ENCODE data around the gene TSPO2.

Gene TSPO2

GRCh38 chr6:41040101-41040939, 1.9 kb upstream of the TSPO2 start:
- H3K27ac ChIP-seq (ENCODE audit: low read depth, low read length): no peak overlapping the region
- H3K4me3 ChIP-seq (ENCODE audit: low read depth, low read length): no peak overlapping the region
- H3K4me1 ChIP-seq (ENCODE audit: control insufficient read depth, insufficient read depth, low read length): peaks cover 26% of the 10 kb centered on the region
- H3K36me3 ChIP-seq (ENCODE audit: control insufficient read depth, insufficient read depth, low read length): no peaks in the 10 kb centered on the region
- H3K9me3 ChIP-seq (ENCODE audit: control insufficient read depth, insufficient read depth, low read depth, low read length): no peaks in the 10 kb centered on the region
- H3K9ac ChIP-seq (ENCODE audit: low read length): no peak overlapping the region
- H3K27me3 ChIP-seq (ENCODE audit: control insufficient read depth, insufficient read depth, low read length): no peaks in the 10 kb centered on the region

- Histone ChIP-seq H3K9me3 (ENCODE audit: control insufficient read depth, insufficient read depth, low read depth, low read length) (no peaks in the 10 kb centered on the region), H3K27ac (ENCODE audit: low read depth, low read length) (no peak overlapping the region), H3K4me3 (ENCODE audit: low read depth, low read length) (no peak overlapping the region), H3K36me3 (ENCODE audit: control insufficient read depth, insufficient read depth, low read length) (no peaks in the 10 kb centered on the region), H3K9ac (ENCODE audit: low read length) (no peak overlapping the region), H3K27me3 (ENCODE audit: control insufficient read depth, insufficient read depth, low read length) (no peaks in the 10 kb centered on the region), H3K4me1 (ENCODE audit: control insufficient read depth, insufficient read depth, low read length) (peaks cover 26% of the 10 kb centered on the region)
Measured at GRCh38 chr6:41040940-41041536, 1.2 kb upstream of the TSPO2 start.

- H3K27ac ChIP-seq (ENCODE audit: low read depth, low read length): no peak overlapping the region
- H3K36me3 ChIP-seq (ENCODE audit: control insufficient read depth, insufficient read depth, low read length): no peaks in the 10 kb centered on the region
- H3K27me3 ChIP-seq (ENCODE audit: control insufficient read depth, insufficient read depth, low read length): no peaks in the 10 kb centered on the region
- no peak overlapping the region for H3K9ac ChIP-seq (ENCODE audit: low read length)
- no peak overlapping the region for H3K4me3 ChIP-seq (ENCODE audit: low read depth, low read length)
- no peaks in the 10 kb centered on the region for H3K9me3 ChIP-seq (ENCODE audit: control insufficient read depth, insufficient read depth, low read depth, low read length)
- H3K4me1 ChIP-seq (ENCODE audit: control insufficient read depth, insufficient read depth, low read length): peaks cover 19% of the 10 kb centered on the region
Measured at GRCh38 chr6:41043151-41043550, 884 bp downstream of the TSPO2 start.

- Histone ChIP-seq H3K9ac (ENCODE audit: low read length) (no peak overlapping the region), H3K4me3 (ENCODE audit: low read depth, low read length) (no peak overlapping the region), H3K36me3 (ENCODE audit: control insufficient read depth, insufficient read depth, low read length) (no peaks in the 10 kb centered on the region), H3K4me1 (ENCODE audit: control insufficient read depth, insufficient read depth, low read length) (peaks cover 25% of the 10 kb centered on the region; the same call in 1 of the 2 replicates), H3K27ac (ENCODE audit: low read depth, low read length) (no peak overlapping the region), H3K9me3 (ENCODE audit: control insufficient read depth, insufficient read depth, low read depth, low read length) (no peaks in the 10 kb centered on the region), H3K27me3 (ENCODE audit: control insufficient read depth, insufficient read depth, low read length) (no peaks in the 10 kb centered on the region)
Measured at GRCh38 chr6:41045664-41046063, 3.4 kb downstream of the TSPO2 start.

- no peak overlapping the region for H3K4me3 ChIP-seq (ENCODE audit: low read depth, low read length)
- H3K27ac ChIP-seq (ENCODE audit: low read depth, low read length): no peak overlapping the region
- no peaks in the 10 kb centered on the region for H3K27me3 ChIP-seq (ENCODE audit: control insufficient read depth, insufficient read depth, low read length)
- H3K9me3 ChIP-seq (ENCODE audit: control insufficient read depth, insufficient read depth, low read depth, low read length): no peaks in the 10 kb centered on the region
- H3K9ac ChIP-seq (ENCODE audit: low read length): no peak overlapping the region
- H3K36me3 ChIP-seq (ENCODE audit: control insufficient read depth, insufficient read depth, low read length): no peaks in the 10 kb centered on the region
- H3K4me1 ChIP-seq (ENCODE audit: control insufficient read depth, insufficient read depth, low read length): peaks cover 23% of the 10 kb centered on the region; the same call in 1 of the 2 replicates
Measured at GRCh38 chr6:41046084-41046483, 3.8 kb downstream of the TSPO2 start.

GRCh38 chr6:41047306-41047705, 5.0 kb downstream of the TSPO2 start:
- Histone ChIP-seq H3K27ac (ENCODE audit: low read depth, low read length) (no peak overlapping the region), H3K27me3 (ENCODE audit: control insufficient read depth, insufficient read depth, low read length) (no peaks in the 10 kb centered on the region), H3K9ac (ENCODE audit: low read length) (no peak overlapping the region), H3K4me1 (ENCODE audit: control insufficient read depth, insufficient read depth, low read length) (peaks cover 31% of the 10 kb centered on the region), H3K4me3 (ENCODE audit: low read depth, low read length) (no peak overlapping the region), H3K36me3 (ENCODE audit: control insufficient read depth, insufficient read depth, low read length) (no peaks in the 10 kb centered on the region), H3K9me3 (ENCODE audit: control insufficient read depth, insufficient read depth, low read depth, low read length) (no peaks in the 10 kb centered on the region)

GRCh38 chr6:41047745-41048732, 5.8 kb downstream of the TSPO2 start:
- Histone ChIP-seq H3K36me3 (ENCODE audit: control insufficient read depth, insufficient read depth, low read length) (no peaks in the 10 kb centered on the region), H3K9me3 (ENCODE audit: control insufficient read depth, insufficient read depth, low read depth, low read length) (no peaks in the 10 kb centered on the region), H3K27me3 (ENCODE audit: control insufficient read depth, insufficient read depth, low read length) (no peaks in the 10 kb centered on the region), H3K9ac (ENCODE audit: low read length) (no peak overlapping the region), H3K4me1 (ENCODE audit: control insufficient read depth, insufficient read depth, low read length) (peaks cover 38% of the 10 kb centered on the region), H3K27ac (ENCODE audit: low read depth, low read length) (no peak overlapping the region), H3K4me3 (ENCODE audit: low read depth, low read length) (no peak overlapping the region)

- Histone ChIP-seq H3K36me3 (ENCODE audit: control insufficient read depth, insufficient read depth, low read length) (no peaks in the 10 kb centered on the region), H3K27me3 (ENCODE audit: control insufficient read depth, insufficient read depth, low read length) (no peaks in the 10 kb centered on the region), H3K4me3 (ENCODE audit: low read depth, low read length) (no peak overlapping the region), H3K4me1 (ENCODE audit: control insufficient read depth, insufficient read depth, low read length) (peaks cover 44% of the 10 kb centered on the region), H3K9ac (ENCODE audit: low read length) (no peak overlapping the region), H3K9me3 (ENCODE audit: control insufficient read depth, insufficient read depth, low read depth, low read length) (no peaks in the 10 kb centered on the region), H3K27ac (ENCODE audit: low read depth, low read length) (no peak overlapping the region)
Measured at GRCh38 chr6:41049521-41049920, 7.3 kb downstream of the TSPO2 start.

GRCh38 chr6:41049955-41050354, 7.7 kb downstream of the TSPO2 start:
- Histone ChIP-seq H3K4me3 (ENCODE audit: low read depth, low read length) (no peak overlapping the region), H3K9ac (ENCODE audit: low read length) (no peak overlapping the region), H3K9me3 (ENCODE audit: control insufficient read depth, insufficient read depth, low read depth, low read length) (no peaks in the 10 kb centered on the region), H3K27ac (ENCODE audit: low read depth, low read length) (no peak overlapping the region), H3K4me1 (ENCODE audit: control insufficient read depth, insufficient read depth, low read length) (peaks cover 44% of the 10 kb centered on the region), H3K27me3 (ENCODE audit: control insufficient read depth, insufficient read depth, low read length) (no peaks in the 10 kb centered on the region), H3K36me3 (ENCODE audit: control insufficient read depth, insufficient read depth, low read length) (no peaks in the 10 kb centered on the region)

GRCh38 chr6:41050536-41050935, 8.3 kb downstream of the TSPO2 start:
- Histone ChIP-seq H3K9ac (ENCODE audit: low read length) (no peak overlapping the region), H3K4me1 (ENCODE audit: control insufficient read depth, insufficient read depth, low read length) (peaks cover 47% of the 10 kb centered on the region), H3K36me3 (ENCODE audit: control insufficient read depth, insufficient read depth, low read length) (no peaks in the 10 kb centered on the region), H3K9me3 (ENCODE audit: control insufficient read depth, insufficient read depth, low read depth, low read length) (no peaks in the 10 kb centered on the region), H3K27me3 (ENCODE audit: control insufficient read depth, insufficient read depth, low read length) (no peaks in the 10 kb centered on the region), H3K4me3 (ENCODE audit: low read depth, low read length) (no peak overlapping the region), H3K27ac (ENCODE audit: low read depth, low read length) (no peak overlapping the region)

Data from HUES6 (cell line).